HepG2 (cell line): Measurements from ENCODE around the gene WBP1. TPM values are rescaled to one million over a fixed set of nuclear protein-coding genes. Genes with fewer than 3 reads are reported as not detected.

Experiments
- ATF7 ChIP-seq, 2 experiments: fragments of 450-650 bp in 1 of 2; sonication (generic) in 1 of 2; formaldehyde crosslinking in 1 of 2; IDR thresholded peaks; 2 replicates each; pipeline versions ENCODE4 v1.4.0 to v1.6.1; 2016 to 2020; ENCODE audit warnings: antibody characterized with exemption in 1 of 2, mild to moderate bottlenecking in 1 of 2, missing genetic modification reagents in 1 of 2
- DPF2 ChIP-seq: sonication (generic); formaldehyde crosslinking; IDR thresholded peaks from 2 replicates; pipeline ENCODE4 v1.4.0; 2020; ENCODE audit warnings: mild to moderate bottlenecking, low read depth, missing genetic modification reagents, borderline replicate concordance
- EHMT2 ChIP-seq: fragments of 200-600 bp; sonication (generic); IDR thresholded peaks from 2 replicates; pipeline ENCODE4 v1.7.0; 2017; ENCODE audit warnings: antibody characterized with exemption, low read depth, low read length, borderline replicate concordance
- FOXK2 ChIP-seq: fragments of 450-650 bp; IDR thresholded peaks from 2 replicates; pipeline ENCODE4 v1.6.1; 2016
- GATAD2A ChIP-seq: IDR thresholded peaks from 2 replicates; pipeline ENCODE4 v1.6.1; 2016
- POGZ ChIP-seq: sonication (generic); formaldehyde crosslinking; IDR thresholded peaks from 2 replicates; pipeline ENCODE4 v1.4.0; 2020; ENCODE audit warnings: mild to moderate bottlenecking, missing genetic modification reagents
- RBFOX2 ChIP-seq: fragments of 200-400 bp; formaldehyde crosslinking; IDR thresholded peaks from 2 replicates; pipeline ENCODE4 v1.6.1; 2017; ENCODE audit warnings: low read depth, mild to moderate bottlenecking, low read length
- TOE1 ChIP-seq: sonication (generic); formaldehyde crosslinking; IDR thresholded peaks from 2 replicates; pipeline ENCODE4 v1.4.0; 2020; ENCODE audit warnings: mild to moderate bottlenecking, missing genetic modification reagents
- ZNF253 ChIP-seq: sonication (generic); formaldehyde crosslinking; IDR thresholded peaks from 2 replicates; pipeline ENCODE4 v1.8.0; 2022; ENCODE audit warnings: mild to moderate bottlenecking, missing genetic modification reagents, borderline replicate concordance
- ZNF644 ChIP-seq: IDR thresholded peaks from 2 replicates; pipeline ENCODE4 v1.6.1; 2016; ENCODE audit warnings: low read depth
- ZNF724P ChIP-seq: sonication (generic); formaldehyde crosslinking; IDR thresholded peaks from 2 replicates; pipeline ENCODE4 v1.8.0; 2022; ENCODE audit warnings: missing genetic modification reagents, borderline replicate concordance
- ZNF766 ChIP-seq: sonication (generic); formaldehyde crosslinking; IDR thresholded peaks from 2 replicates; pipeline ENCODE4 v1.5.0; 2020; ENCODE audit warnings: missing genetic modification reagents, borderline replicate concordance
- ZNF780A ChIP-seq: sonication (generic); formaldehyde crosslinking; IDR thresholded peaks from 2 replicates; pipeline ENCODE4 v1.8.0; 2022; ENCODE audit warnings: mild to moderate bottlenecking, missing genetic modification reagents, moderate library complexity
- polyA plus RNA-seq, 8 experiments: library from polyadenylated mRNA; depleted of rRNA in 3 of 8; stranded (reverse) in 7 of 8; unstranded in 1 of 8; fragments of >200 nt; fragmentation: Illumina TruSeq in 4 of 8; extraction: Trizol in 4 of 8; gene quantifications; 2 replicates each; pipeline versions ENCODE4 v1.2.1 to v1.2.3, GENCODE V29; 2011 to 2016; ENCODE audit warnings: low read depth in 4 of 8, missing spikeins in 1 of 8, mixed read lengths in 1 of 8; ENCODE audit not compliant: insufficient read depth in 1 of 8
- total RNA-seq, 5 experiments: library from RNA; depleted of rRNA; stranded (reverse); fragments of >200 nt; fragmentation: Illumina TruSeq; extraction: Trizol; gene quantifications; 2 replicates each; pipeline ENCODE4 v1.2.3, GENCODE V29; 2016; ENCODE audit warnings: low read depth in 1 of 5
- TF ChIP-seq, protein P1 (sequence below): sonication (generic); formaldehyde crosslinking; IDR thresholded peaks from 2 replicates; pipeline ENCODE4 v1.4.0; 2020; ENCODE audit warnings: missing genetic modification reagents; ENCODE audit errors: not compliant biosample characterization
- TF ChIP-seq, protein P2 (sequence below): sonication (generic); formaldehyde crosslinking; conservative IDR thresholded peaks from 2 replicates; pipeline ENCODE4 v1.8.0; 2022; ENCODE audit warnings: mild to moderate bottlenecking, moderate library complexity, missing genetic modification reagents
- TF ChIP-seq, protein P3 (sequence below): sonication (generic); formaldehyde crosslinking; IDR thresholded peaks from 2 replicates; pipeline ENCODE4 v1.5.0; 2020; ENCODE audit warnings: mild to moderate bottlenecking, missing genetic modification reagents
- TF ChIP-seq, protein P4 (sequence below): IDR thresholded peaks from 2 replicates; pipeline ENCODE4 v1.6.1; 2016; ENCODE audit warnings: low read depth
- TF ChIP-seq, protein P5 (sequence below): IDR thresholded peaks from 2 replicates; pipeline ENCODE4 v1.6.1; 2012; ENCODE audit warnings: inconsistent platforms
- TF ChIP-seq, protein P6 (sequence below): sonication (generic); formaldehyde crosslinking; conservative IDR thresholded peaks from 2 replicates; pipeline ENCODE4 v1.8.1; 2023; ENCODE audit warnings: missing genetic modification reagents

Gene WBP1
- total and polyA plus RNA-seq, 2 of the 13 experiments (the other 11 are each of a cell fraction or from before 2014, with no cell fraction given) = 38.8 to 85.7 TPM

DNA sequence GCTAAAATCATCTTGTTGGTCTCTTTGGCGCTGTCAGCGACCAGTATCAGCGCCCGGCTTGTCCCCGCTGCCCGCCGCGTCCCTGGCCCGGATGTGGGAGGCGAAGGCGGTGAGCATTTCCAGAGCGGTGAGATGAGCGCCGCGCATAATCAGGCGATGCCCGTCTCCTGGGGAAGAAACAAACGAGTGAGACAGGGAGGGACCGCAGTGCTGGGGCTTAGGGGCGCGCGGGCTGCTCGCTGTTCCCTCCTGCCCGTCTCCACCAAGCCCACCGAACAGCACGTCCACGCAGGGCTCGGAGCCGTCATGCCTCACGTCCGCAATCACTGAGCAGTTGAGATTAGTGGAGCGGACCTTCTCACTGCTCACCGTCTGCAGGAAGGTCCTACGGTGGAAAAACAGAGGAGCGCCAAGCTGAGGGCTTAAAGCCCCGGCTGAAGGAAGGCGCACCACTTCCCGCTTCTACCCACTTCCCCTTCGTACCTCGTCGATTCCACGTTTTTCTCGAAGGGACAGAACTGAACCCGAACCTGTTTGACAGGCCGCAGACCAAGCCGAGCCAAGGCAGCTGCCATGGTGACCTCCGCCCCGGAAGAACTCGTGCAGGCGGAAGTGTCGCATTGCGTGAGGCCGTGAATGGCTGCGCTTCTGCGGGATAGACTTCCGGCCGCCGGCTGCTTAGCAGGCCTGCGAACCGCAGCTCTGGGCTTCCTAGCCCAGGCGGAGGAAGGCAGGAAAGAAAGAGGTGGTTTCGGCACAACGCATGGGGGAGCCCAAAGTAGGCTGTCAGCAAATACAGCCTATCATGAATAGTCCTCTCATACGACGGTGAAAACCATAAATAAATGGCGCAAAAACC is 14.1 kb downstream of the WBP1 start, which contains the start of gene MRPL53 (continued):
- TF ChIP-seq ZNF780A (no peak; the same call in 1 of the 2 replicates), EHMT2 (no peak; the same call in 1 of the 2 replicates), GATAD2A (peak; percentile 79), TOE1 (CRISPR knock-in tag) (0 out of 2 replicates have a peak, but pooled peaks have one; percentile 71), ZNF766 (CRISPR knock-in tag) (peak; percentile 94; the same call in 1 of the 2 replicates), ZNF644 (CRISPR knock-in tag) (no peak), POGZ (CRISPR knock-in tag) (peak; percentile 83), ZNF253 (CRISPR knock-in tag) (peak; percentile 82; the same call in 1 of the 2 replicates), ATF7 (IDR thresholded peaks at IDR 0.05) (no peak), ATF7 (CRISPR knock-in tag; IDR thresholded peaks at IDR 0.05) (peak; percentile 83), RBFOX2 (peak; percentile 94), DPF2 (CRISPR knock-in tag) (no peak; the same call in 1 of the 2 replicates), FOXK2 (no peak), ZNF724P (CRISPR knock-in tag) (peak; percentile 88; the same call in 1 of the 2 replicates)
- TF ChIP-seq, protein P1, sequence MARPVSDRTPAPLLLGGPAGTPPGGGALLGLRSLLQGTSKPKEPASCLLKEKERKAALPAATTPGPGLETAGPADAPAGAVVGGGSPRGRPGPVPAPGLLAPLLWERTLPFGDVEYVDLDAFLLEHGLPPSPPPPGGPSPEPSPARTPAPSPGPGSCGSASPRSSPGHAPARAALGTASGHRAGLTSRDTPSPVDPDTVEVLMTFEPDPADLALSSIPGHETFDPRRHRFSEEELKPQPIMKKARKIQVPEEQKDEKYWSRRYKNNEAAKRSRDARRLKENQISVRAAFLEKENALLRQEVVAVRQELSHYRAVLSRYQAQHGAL (CRISPR knock-in tag) = no peak
- TF ChIP-seq, protein P2, sequence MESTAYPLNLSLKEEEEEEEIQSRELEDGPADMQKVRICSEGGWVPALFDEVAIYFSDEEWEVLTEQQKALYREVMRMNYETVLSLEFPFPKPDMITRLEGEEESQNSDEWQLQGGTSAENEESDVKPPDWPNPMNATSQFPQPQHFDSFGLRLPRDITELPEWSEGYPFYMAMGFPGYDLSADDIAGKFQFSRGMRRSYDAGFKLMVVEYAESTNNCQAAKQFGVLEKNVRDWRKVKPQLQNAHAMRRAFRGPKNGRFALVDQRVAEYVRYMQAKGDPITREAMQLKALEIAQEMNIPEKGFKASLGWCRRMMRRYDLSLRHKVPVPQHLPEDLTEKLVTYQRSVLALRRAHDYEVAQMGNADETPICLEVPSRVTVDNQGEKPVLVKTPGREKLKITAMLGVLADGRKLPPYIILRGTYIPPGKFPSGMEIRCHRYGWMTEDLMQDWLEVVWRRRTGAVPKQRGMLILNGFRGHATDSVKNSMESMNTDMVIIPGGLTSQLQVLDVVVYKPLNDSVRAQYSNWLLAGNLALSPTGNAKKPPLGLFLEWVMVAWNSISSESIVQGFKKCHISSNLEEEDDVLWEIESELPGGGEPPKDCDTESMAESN (CRISPR knock-in tag) = peak; percentile 93
- TF ChIP-seq, protein P3, sequence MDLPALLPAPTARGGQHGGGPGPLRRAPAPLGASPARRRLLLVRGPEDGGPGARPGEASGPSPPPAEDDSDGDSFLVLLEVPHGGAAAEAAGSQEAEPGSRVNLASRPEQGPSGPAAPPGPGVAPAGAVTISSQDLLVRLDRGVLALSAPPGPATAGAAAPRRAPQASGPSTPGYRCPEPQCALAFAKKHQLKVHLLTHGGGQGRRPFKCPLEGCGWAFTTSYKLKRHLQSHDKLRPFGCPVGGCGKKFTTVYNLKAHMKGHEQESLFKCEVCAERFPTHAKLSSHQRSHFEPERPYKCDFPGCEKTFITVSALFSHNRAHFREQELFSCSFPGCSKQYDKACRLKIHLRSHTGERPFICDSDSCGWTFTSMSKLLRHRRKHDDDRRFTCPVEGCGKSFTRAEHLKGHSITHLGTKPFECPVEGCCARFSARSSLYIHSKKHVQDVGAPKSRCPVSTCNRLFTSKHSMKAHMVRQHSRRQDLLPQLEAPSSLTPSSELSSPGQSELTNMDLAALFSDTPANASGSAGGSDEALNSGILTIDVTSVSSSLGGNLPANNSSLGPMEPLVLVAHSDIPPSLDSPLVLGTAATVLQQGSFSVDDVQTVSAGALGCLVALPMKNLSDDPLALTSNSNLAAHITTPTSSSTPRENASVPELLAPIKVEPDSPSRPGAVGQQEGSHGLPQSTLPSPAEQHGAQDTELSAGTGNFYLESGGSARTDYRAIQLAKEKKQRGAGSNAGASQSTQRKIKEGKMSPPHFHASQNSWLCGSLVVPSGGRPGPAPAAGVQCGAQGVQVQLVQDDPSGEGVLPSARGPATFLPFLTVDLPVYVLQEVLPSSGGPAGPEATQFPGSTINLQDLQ (CRISPR knock-in tag) = peak; percentile 61; the same call in 1 of the 2 replicates
- TF ChIP-seq, protein P4, sequence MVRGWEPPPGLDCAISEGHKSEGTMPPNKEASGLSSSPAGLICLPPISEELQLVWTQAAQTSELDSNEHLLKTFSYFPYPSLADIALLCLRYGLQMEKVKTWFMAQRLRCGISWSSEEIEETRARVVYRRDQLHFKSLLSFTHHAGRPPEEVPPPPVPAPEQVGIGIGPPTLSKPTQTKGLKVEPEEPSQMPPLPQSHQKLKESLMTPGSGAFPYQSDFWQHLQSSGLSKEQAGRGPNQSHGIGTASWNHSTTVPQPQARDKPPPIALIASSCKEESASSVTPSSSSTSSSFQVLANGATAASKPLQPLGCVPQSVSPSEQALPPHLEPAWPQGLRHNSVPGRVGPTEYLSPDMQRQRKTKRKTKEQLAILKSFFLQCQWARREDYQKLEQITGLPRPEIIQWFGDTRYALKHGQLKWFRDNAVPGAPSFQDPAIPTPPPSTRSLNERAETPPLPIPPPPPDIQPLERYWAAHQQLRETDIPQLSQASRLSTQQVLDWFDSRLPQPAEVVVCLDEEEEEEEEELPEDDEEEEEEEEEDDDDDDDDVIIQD (CRISPR knock-in tag) = 0 out of 2 replicates have a peak, but pooled peaks have one; percentile 53
- TF ChIP-seq, protein P5, sequence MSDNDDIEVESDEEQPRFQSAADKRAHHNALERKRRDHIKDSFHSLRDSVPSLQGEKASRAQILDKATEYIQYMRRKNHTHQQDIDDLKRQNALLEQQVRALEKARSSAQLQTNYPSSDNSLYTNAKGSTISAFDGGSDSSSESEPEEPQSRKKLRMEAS = peak; percentile 95
- TF ChIP-seq, protein P6, sequence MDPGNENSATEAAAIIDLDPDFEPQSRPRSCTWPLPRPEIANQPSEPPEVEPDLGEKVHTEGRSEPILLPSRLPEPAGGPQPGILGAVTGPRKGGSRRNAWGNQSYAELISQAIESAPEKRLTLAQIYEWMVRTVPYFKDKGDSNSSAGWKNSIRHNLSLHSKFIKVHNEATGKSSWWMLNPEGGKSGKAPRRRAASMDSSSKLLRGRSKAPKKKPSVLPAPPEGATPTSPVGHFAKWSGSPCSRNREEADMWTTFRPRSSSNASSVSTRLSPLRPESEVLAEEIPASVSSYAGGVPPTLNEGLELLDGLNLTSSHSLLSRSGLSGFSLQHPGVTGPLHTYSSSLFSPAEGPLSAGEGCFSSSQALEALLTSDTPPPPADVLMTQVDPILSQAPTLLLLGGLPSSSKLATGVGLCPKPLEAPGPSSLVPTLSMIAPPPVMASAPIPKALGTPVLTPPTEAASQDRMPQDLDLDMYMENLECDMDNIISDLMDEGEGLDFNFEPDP = peak; percentile 97; the same call in 1 of the 2 replicates
